Astrocyte (in vitro differentiated cells and primary cell): Measurements from ENCODE around the gene ATP8A1. TPM values are rescaled to one million over a fixed set of nuclear protein-coding genes. Genes with fewer than 3 reads are reported as not detected.

Experiments
- DNase-seq: peaks from one replicate; pipeline ENCODE4 v3.0.0-alpha.2; 2010; ENCODE audit warnings: low read depth
- FAIRE-seq: peaks from 2 replicates; lab custom pipeline; 2011; peaks lifted over from hg19 to GRCh38; lab: Jason Lieb, UNC
- H2AFZ ChIP-seq: 2 replicates; pipeline ENCODE4 v1.6.0; 2012; ENCODE audit warnings: low read depth, low read length, inconsistent platforms
- H3K27ac ChIP-seq: 2 replicates; pipeline ENCODE4 v1.5.1; 2011; ENCODE audit warnings: low read depth, low read length, inconsistent platforms
- H3K27me3 ChIP-seq: 2 replicates; pipeline ENCODE4 v1.6.0; 2011; ENCODE audit warnings: low read length, inconsistent platforms; ENCODE audit not compliant: insufficient read depth
- H3K36me3 ChIP-seq: 2 replicates; pipeline ENCODE4 v1.5.1; 2011; ENCODE audit warnings: low read length, inconsistent platforms; ENCODE audit not compliant: insufficient read depth
- H3K4me1 ChIP-seq: 2 replicates; pipeline ENCODE4 v1.5.1; 2011; ENCODE audit warnings: low read length, inconsistent platforms; ENCODE audit not compliant: insufficient read depth
- H3K4me2 ChIP-seq: 2 replicates; pipeline ENCODE4 v1.6.0; 2012; ENCODE audit warnings: low read length, inconsistent platforms
- H3K4me3 ChIP-seq: 2 replicates; pipeline ENCODE4 v1.5.1; 2011; ENCODE audit warnings: low read depth, mild to moderate bottlenecking, low read length, inconsistent platforms; ENCODE audit not compliant: insufficient read depth
- H3K79me2 ChIP-seq: 2 replicates; pipeline ENCODE4 v1.6.0; 2012; ENCODE audit warnings: mild to moderate bottlenecking, low read length, inconsistent platforms; ENCODE audit not compliant: insufficient read depth
- H3K9ac ChIP-seq: 2 replicates; pipeline ENCODE4 v1.6.0; 2012; ENCODE audit warnings: mild to moderate bottlenecking, low read length, inconsistent platforms
- H3K9me3 ChIP-seq: 2 replicates; pipeline ENCODE4 v1.5.1; 2012; ENCODE audit warnings: low read depth, mild to moderate bottlenecking, low read length, inconsistent platforms; ENCODE audit not compliant: insufficient read depth
- H4K20me1 ChIP-seq: 2 replicates; pipeline ENCODE4 v1.6.0; 2012; ENCODE audit warnings: low read length, inconsistent platforms; ENCODE audit not compliant: insufficient read depth
- H3K27ac Mint-ChIP-seq: one replicate; pipeline ENCODE4 v1.8.0; 2021; ENCODE audit warnings: mild to moderate bottlenecking, mixed read lengths; ENCODE audit not compliant: unreplicated experiment
- H3K27me3 Mint-ChIP-seq: one replicate; pipeline ENCODE4 v1.8.0; 2021; ENCODE audit warnings: low read depth, mixed read lengths; ENCODE audit not compliant: unreplicated experiment
- H3K36me3 Mint-ChIP-seq: one replicate; pipeline ENCODE4 v1.8.0; 2021; ENCODE audit warnings: low read depth, mixed read lengths; ENCODE audit not compliant: unreplicated experiment
- H3K4me1 Mint-ChIP-seq: one replicate; pipeline ENCODE4 v1.8.0; 2021; ENCODE audit warnings: low read depth, mixed read lengths; ENCODE audit not compliant: unreplicated experiment
- H3K4me3 Mint-ChIP-seq: one replicate; pipeline ENCODE4 v1.8.0; 2021; ENCODE audit warnings: mild to moderate bottlenecking, moderate library complexity, mixed read lengths; ENCODE audit not compliant: unreplicated experiment
- H3K9me3 Mint-ChIP-seq: one replicate; pipeline ENCODE4 v1.8.0; 2021; ENCODE audit warnings: mild to moderate bottlenecking, mixed read lengths; ENCODE audit not compliant: unreplicated experiment
- CTCF ChIP-seq: IDR thresholded peaks from 2 replicates; pipeline ENCODE4 v1.5.1; 2011; ENCODE audit warnings: low read depth, mild to moderate bottlenecking, inconsistent platforms, low read length, moderate library complexity; ENCODE audit not compliant: insufficient read depth
- EZH2 ChIP-seq: IDR thresholded peaks from 2 replicates; pipeline ENCODE4 v1.6.1; 2012; ENCODE audit warnings: mild to moderate bottlenecking, low read length, inconsistent platforms; ENCODE audit not compliant: insufficient read depth
- total RNA-seq: library from RNA; stranded (reverse); gene quantifications from 2 replicates; pipeline ENCODE4 v1.2.1, GENCODE V29; 2021

ATP8A1 gene
- total RNA-seq, 1 donor from 2014 or later = 2.9 TPM

- TF ChIP-seq CTCF (no peak), EZH2 (no peak)
- Histone ChIP-seq H3K4me1 (no peaks in the 10 kb centered on the region), H3K79me2 (no peaks in the 10 kb centered on the region), H3K9me3 (no peaks in the 10 kb centered on the region), H3K9ac (no peak overlapping the region), H2AFZ (no peak overlapping the region), H3K27me3 (no peaks in the 10 kb centered on the region), H3K4me3 (no peak overlapping the region), H4K20me1 (no peaks in the 10 kb centered on the region), H3K36me3 (no peaks in the 10 kb centered on the region), H3K4me2 (no peak overlapping the region), H3K27ac (no peak overlapping the region)
- no peak overlapping the region for H3K27ac Mint-ChIP-seq
- FAIRE-seq (no peak), DNase-seq (no peak)
- no peaks in the 10 kb centered on the region for H3K36me3 Mint-ChIP-seq
- H3K4me3 Mint-ChIP-seq = no peak overlapping the region
- no peaks in the 10 kb centered on the region for H3K9me3 Mint-ChIP-seq
- peaks cover 2% of the 10 kb centered on the region for H3K4me1 Mint-ChIP-seq
- H3K27me3 Mint-ChIP-seq = no peaks in the 10 kb centered on the region
Measured at GRCh38 chr4:42636645-42636949, 20.3 kb downstream of the ATP8A1 start.

GRCh38 chr4:42633605-42634388, 23.1 kb downstream of the ATP8A1 start:
- Histone ChIP-seq H3K9ac (no peak overlapping the region), H4K20me1 (no peaks in the 10 kb centered on the region), H3K4me1 (no peaks in the 10 kb centered on the region), H3K36me3 (no peaks in the 10 kb centered on the region), H3K9me3 (no peaks in the 10 kb centered on the region), H3K27me3 (no peaks in the 10 kb centered on the region), H3K4me2 (no peak overlapping the region), H2AFZ (no peak overlapping the region), H3K4me3 (no peak overlapping the region), H3K79me2 (no peaks in the 10 kb centered on the region), H3K27ac (no peak overlapping the region)
- no peak overlapping the region for H3K27ac Mint-ChIP-seq
- FAIRE-seq (no peak), DNase-seq (no peak)
- no peaks in the 10 kb centered on the region for H3K27me3 Mint-ChIP-seq
- H3K36me3 Mint-ChIP-seq = no peaks in the 10 kb centered on the region
- TF ChIP-seq CTCF (no peak), EZH2 (no peak)
- no peak overlapping the region for H3K4me3 Mint-ChIP-seq
- H3K4me1 Mint-ChIP-seq = peaks cover under 1% of the 10 kb centered on the region
- H3K9me3 Mint-ChIP-seq = no peaks in the 10 kb centered on the region

GRCh38 chr4:42632653-42633382, 24.1 kb downstream of the ATP8A1 start:
- H3K27me3 Mint-ChIP-seq = no peaks in the 10 kb centered on the region
- Histone ChIP-seq H3K9ac (no peak overlapping the region), H3K79me2 (no peaks in the 10 kb centered on the region), H3K36me3 (no peaks in the 10 kb centered on the region), H3K9me3 (no peaks in the 10 kb centered on the region), H2AFZ (no peak overlapping the region), H3K4me1 (no peaks in the 10 kb centered on the region), H3K27ac (no peak overlapping the region), H4K20me1 (no peaks in the 10 kb centered on the region), H3K27me3 (no peaks in the 10 kb centered on the region), H3K4me2 (no peak overlapping the region), H3K4me3 (no peak overlapping the region)
- no peak overlapping the region for H3K27ac Mint-ChIP-seq
- FAIRE-seq (no peak), DNase-seq (no peak)
- H3K36me3 Mint-ChIP-seq = no peaks in the 10 kb centered on the region
- no peaks in the 10 kb centered on the region for H3K9me3 Mint-ChIP-seq
- TF ChIP-seq EZH2 (no peak), CTCF (no peak)
- H3K4me3 Mint-ChIP-seq = no peak overlapping the region
- no peaks in the 10 kb centered on the region for H3K4me1 Mint-ChIP-seq
